ENCODE results near the gene SP2. TPM values are rescaled to one million over a fixed set of nuclear protein-coding genes. Genes with fewer than 3 reads are reported as not detected.

SP2 gene
- total RNA-seq (23.6 TPM), polyA plus RNA-seq (ENCODE audit: insufficient read depth, low read depth, low replicate concordance) (9.0 TPM)
- long read RNA-seq, donor 1, partial matches to known transcripts = 24 of 27 reads
- long read RNA-seq, donor 1, other reads (novel, unspliced or antisense) = 0 of 27 reads
- long read RNA-seq, donor 2, partial matches to known transcripts = 6 of 8 reads
- long read RNA-seq, donor 2, other reads (novel, unspliced or antisense) = 0 of 8 reads
- long read RNA-seq, donor 3, partial matches to known transcripts = 8 of 11 reads
- long read RNA-seq, donor 3, other reads (novel, unspliced or antisense) = 0 of 11 reads
- long read RNA-seq, donor 4, partial matches to known transcripts = 6 of 9 reads
- long read RNA-seq, donor 4, other reads (novel, unspliced or antisense) = 0 of 9 reads
- long read RNA-seq, donor 5, partial matches to known transcripts = 0 of 1 reads
- long read RNA-seq, donor 5, other reads (novel, unspliced or antisense) = 0 of 1 reads
- long read RNA-seq, donor 6, partial matches to known transcripts = 5 of 5 reads
- long read RNA-seq, donor 6, other reads (novel, unspliced or antisense) = 0 of 5 reads
- long read RNA-seq, donor 7, partial matches to known transcripts = 0 of 8 reads
- long read RNA-seq, donor 7, other reads (novel, unspliced or antisense) = 8 of 8 reads
- long read RNA-seq, donor 8, partial matches to known transcripts = 7 of 10 reads
- long read RNA-seq, donor 8, other reads (novel, unspliced or antisense) = 0 of 10 reads
- long read RNA-seq, donor 9 = 0 reads
- long read RNA-seq, donor 10, partial matches to known transcripts = 5 of 7 reads
- long read RNA-seq, donor 10, other reads (novel, unspliced or antisense) = 0 of 7 reads

- no peaks in the 10 kb centered on the region for H3K27me3 ChIP-seq (ENCODE audit: control insufficient read depth, insufficient read depth, low read length)
- no peaks in the 10 kb centered on the region for H3K9me3 ChIP-seq (ENCODE audit: control insufficient read depth in 2 of 3, insufficient read depth in 1 of 3, low read length in 3 of 3)
- peaks cover 2 to 17% (median 14%) of the 10 kb centered on the region in 3 donors for H3K4me1 ChIP-seq (ENCODE audit: control insufficient read depth in 2 of 3, insufficient read depth in 2 of 3, low read depth in 1 of 3, low read length in 3 of 3)
- peak within 1 kb of the TSS; percentile 88 to 100 (median 90) for H3K9ac ChIP-seq (ENCODE audit: low read length in 3 of 3)
- intact Hi-C loops (cut with DNase I) = no loop called here
- peak; percentile 9 for TF ChIP-seq CTCF (IDR thresholded peaks at IDR 0.05; ENCODE audit: borderline replicate concordance, extremely low read depth, insufficient read depth)
- FAIRE-seq = peak; percentile 97
- H3K27ac ChIP-seq (ENCODE audit: low read depth in 2 of 2, low read length in 2 of 2) = peak within 1 kb of the TSS; percentile 96 to 99
- H3K36me3 ChIP-seq (ENCODE audit: control insufficient read depth in 2 of 3, insufficient read depth in 3 of 3, low read length in 3 of 3) = peaks cover 0 to 4% (median 0%) of the 10 kb centered on the region in 3 donors
- H3K4me3 ChIP-seq (ENCODE audit: low read length in 3 of 3) = peak within 1 kb of the TSS; percentile 90 to 98 (median 97)
- peak; percentile 100 for DNase-seq
Measured at GRCh38 chr17:47895856-47896671, at the start of gene SP2. SP2 (plus strand) TSS chr17:47896236; CDS start chr17:47896287, 51 bp downstream.

GRCh38 chr17:47846716-47847340, 49.2 kb upstream of the SP2 start:
- H3K27ac ChIP-seq (ENCODE audit: low read depth in 2 of 2, low read length in 2 of 2) = no peak overlapping the region
- no peak for FAIRE-seq
- intact Hi-C loops (cut with DNase I) = loop anchor here (5.0 to 10.0 kb wide), 2 partner anchors 40 to 168 kb away; no protein-coding TSS in a partner anchor
- H3K9me3 ChIP-seq (ENCODE audit: control insufficient read depth in 2 of 3, insufficient read depth in 1 of 3, low read length in 3 of 3) = no peaks in the 10 kb centered on the region
- TF ChIP-seq CTCF (IDR thresholded peaks at IDR 0.05; ENCODE audit: borderline replicate concordance, extremely low read depth, insufficient read depth) = no peak
- no peak overlapping the region for H3K9ac ChIP-seq (ENCODE audit: low read length in 3 of 3)
- H3K4me1 ChIP-seq (ENCODE audit: control insufficient read depth in 2 of 3, insufficient read depth in 2 of 3, low read depth in 1 of 3, low read length in 3 of 3) = peaks cover 0 to 17% (median 2%) of the 10 kb centered on the region in 3 donors
- DNase-seq = no peak
- H3K36me3 ChIP-seq (ENCODE audit: control insufficient read depth in 2 of 3, insufficient read depth in 3 of 3, low read length in 3 of 3) = no peaks in the 10 kb centered on the region
- peaks cover 14% of the 10 kb centered on the region for H3K27me3 ChIP-seq (ENCODE audit: control insufficient read depth, insufficient read depth, low read length)
- no peak overlapping the region for H3K4me3 ChIP-seq (ENCODE audit: low read length in 3 of 3)

Measured in kidney (tissue), 22 donors.